ENCODE measurements around the gene LYSMD1.
"Not testable (repeated sequence)": the region's sequence is repeated elsewhere in the genome, so short reads cannot be mapped to it uniquely, and the experiment has no call there.

The LYSMD1 gene

GRCh38 chr1:151165738-151166504 lies at the start of gene LYSMD1, which contains the start of gene SCNM1:
LYSMD1 (minus strand) TSS chr1:151165902; CDS start chr1:151165258, 644 bp downstream.
SCNM1 (plus strand) TSS chr1:151166144; CDS start chr1:151166153, 9 bp downstream.
- Histone ChIP-seq H3K27me3 (no peaks in the 10 kb centered on the region), H3K4me3 (peak within 1 kb of the TSS; percentile 79), H4K20me1 (no peaks in the 10 kb centered on the region), H3K4me1 (peaks cover 33% of the 10 kb centered on the region), H3K27ac (peak within 1 kb of the TSS; percentile 79), H3K9ac (peak within 1 kb of the TSS; percentile 88), H3K4me2 (peak within 1 kb of the TSS; percentile 85), H3K36me3 (peaks cover 45% of the 10 kb centered on the region), H3K9me3 (no peaks in the 10 kb centered on the region)
- TF ChIP-seq Cebpa-rat (IDR thresholded peaks at IDR 0.05) = no peak

- Histone ChIP-seq H4K20me1 (peaks cover 100% of the 10 kb centered on the region), H3K9ac (no peak overlapping the region), H3K27me3 (no peaks in the 10 kb centered on the region), H3K4me1 (no peaks in the 10 kb centered on the region), H3K4me2 (no peak overlapping the region), H3K27ac (no peak overlapping the region), H3K36me3 (peaks cover 90% of the 10 kb centered on the region), H3K9me3 (no peaks in the 10 kb centered on the region), H3K4me3 (no peak overlapping the region)
- TF ChIP-seq Cebpa-rat (IDR thresholded peaks at IDR 0.05) = no peak
Observed at GRCh38 chr1:151213560-151213959, 47.9 kb upstream of the LYSMD1 start.

- H3K36me3 ChIP-seq = peaks cover 90% of the 10 kb centered on the region
- no peak overlapping the region for H3K4me2 ChIP-seq
- H4K20me1 ChIP-seq = peaks cover 100% of the 10 kb centered on the region
Observed at GRCh38 chr1:151211972-151212705, 46.4 kb upstream of the LYSMD1 start.

GRCh38 chr1:151210830-151211229 lies 45.1 kb upstream of the LYSMD1 start:
- H4K20me1 ChIP-seq = peaks cover 100% of the 10 kb centered on the region
- H3K36me3 ChIP-seq = peaks cover 93% of the 10 kb centered on the region
- no peak overlapping the region for H3K4me2 ChIP-seq
- no peaks in the 10 kb centered on the region for H3K4me1 ChIP-seq
- H3K4me3 ChIP-seq = no peak overlapping the region
- H3K27ac ChIP-seq = no peak overlapping the region
- no peak for TF ChIP-seq Cebpa-rat (IDR thresholded peaks at IDR 0.05)
- no peak overlapping the region for H3K9ac ChIP-seq
- no peaks in the 10 kb centered on the region for H3K27me3 ChIP-seq
- no peaks in the 10 kb centered on the region for H3K9me3 ChIP-seq

More at GRCh38 chr1:151211972-151212705, 46.4 kb upstream of the LYSMD1 start:
- Histone ChIP-seq H3K27me3 (no peaks in the 10 kb centered on the region), H3K4me1 (no peaks in the 10 kb centered on the region), H3K9me3 (no peaks in the 10 kb centered on the region), H3K27ac (no peak overlapping the region), H3K4me3 (no peak overlapping the region), H3K9ac (no peak overlapping the region)
- no peak for TF ChIP-seq Cebpa-rat (IDR thresholded peaks at IDR 0.05)

- not testable (repeated sequence) for H3K4me3 ChIP-seq, H3K27me3 ChIP-seq, H3K27ac ChIP-seq, H3K9me3 ChIP-seq, H3K9ac ChIP-seq, H3K4me2 ChIP-seq
- H3K36me3 ChIP-seq = peaks cover 89% of the 10 kb centered on the region
- H3K4me1 ChIP-seq = peaks cover 27% of the 10 kb centered on the region
- H4K20me1 ChIP-seq = peaks cover 100% of the 10 kb centered on the region
Observed at GRCh38 chr1:151205381-151205965, 39.8 kb upstream of the LYSMD1 start.

- Histone ChIP-seq H3K9me3 (no peaks in the 10 kb centered on the region), H3K9ac (peak overlapping the region; percentile 89), H3K4me1 (peaks cover 49% of the 10 kb centered on the region), H3K36me3 (peaks cover 37% of the 10 kb centered on the region), H3K4me3 (peak overlapping the region; percentile 83), H3K27me3 (no peaks in the 10 kb centered on the region), H3K4me2 (peak overlapping the region; percentile 83), H4K20me1 (peaks cover 55% of the 10 kb centered on the region), H3K27ac (no peak overlapping the region)
- no peak for TF ChIP-seq Cebpa-rat (IDR thresholded peaks at IDR 0.05)
Observed at GRCh38 chr1:151199873-151200581, 34.3 kb upstream of the LYSMD1 start.

GRCh38 chr1:151198254-151199127 lies 32.8 kb upstream of the LYSMD1 start, which contains the start of gene PIP5K1A:
PIP5K1A (plus strand) TSS chr1:151198552; CDS start chr1:151198997, 445 bp downstream.
- Histone ChIP-seq H3K9me3 (no peaks in the 10 kb centered on the region), H3K27ac (peak within 1 kb of the TSS; percentile 93), H3K27me3 (no peaks in the 10 kb centered on the region), H3K4me2 (peak within 1 kb of the TSS; percentile 83), H3K4me1 (peaks cover 44% of the 10 kb centered on the region), H3K9ac (peak within 1 kb of the TSS; percentile 89), H3K36me3 (peaks cover 23% of the 10 kb centered on the region), H4K20me1 (peaks cover 40% of the 10 kb centered on the region), H3K4me3 (peak within 1 kb of the TSS; percentile 83)
- TF ChIP-seq Cebpa-rat (IDR thresholded peaks at IDR 0.05) = no peak

- peaks cover 17% of the 10 kb centered on the region for H3K36me3 ChIP-seq
- peak overlapping the region; percentile 31; the same call in 1 of the 2 replicates for H3K27ac ChIP-seq
- no peaks in the 10 kb centered on the region for H3K9me3 ChIP-seq
- peaks cover 44% of the 10 kb centered on the region for H3K4me1 ChIP-seq
- TF ChIP-seq Cebpa-rat (IDR thresholded peaks at IDR 0.05) = no peak
- peak overlapping the region; percentile 83 for H3K4me3 ChIP-seq
- peaks cover 34% of the 10 kb centered on the region for H4K20me1 ChIP-seq
- H3K27me3 ChIP-seq = no peaks in the 10 kb centered on the region
- H3K9ac ChIP-seq = peak overlapping the region; percentile 89
- peak overlapping the region; percentile 83 for H3K4me2 ChIP-seq
Observed at GRCh38 chr1:151197863-151198253, 32.2 kb upstream of the LYSMD1 start.

All from BLaER1 (cell line).